GM18498 (cell line): ENCODE results near the gene THRSP.
"Not testable (repeated sequence)": the region's sequence is repeated elsewhere in the genome, so short reads cannot be mapped to it uniquely, and the experiment has no call there.

Experiments
- ATAC-seq: cut with Tn5 transposase; IDR thresholded peaks from one replicate; pipeline ENCODE4 v1.9.1; 2021; ENCODE audit warnings: mild to moderate bottlenecking, moderate library complexity; ENCODE audit not compliant: unreplicated experiment

The THRSP gene

GRCh38 chr11:78063440-78064181, at the start of gene THRSP:
THRSP (plus strand) TSS chr11:78063861; CDS start chr11:78063882, 21 bp downstream.
- ATAC-seq, result no peak

GRCh38 chr11:78014937-78015520, 48.6 kb upstream of the THRSP start:
- ATAC-seq, result not testable (repeated sequence)

GRCh38 chr11:78015878-78016277, 47.8 kb upstream of the THRSP start:
- ATAC-seq, result no peak

- ATAC-seq, result no peak
Observed at GRCh38 chr11:78019808-78020207, 43.9 kb upstream of the THRSP start.

GRCh38 chr11:78020246-78020645, 43.4 kb upstream of the THRSP start:
- ATAC-seq, result no peak

GRCh38 chr11:78021611-78022010, 42.0 kb upstream of the THRSP start:
- no peak for ATAC-seq

- no peak for ATAC-seq
Observed at GRCh38 chr11:78022397-78023396, 41.0 kb upstream of the THRSP start, which contains the start of gene KCTD14. KCTD14 (minus strand) TSS chr11:78023276; CDS start chr11:78023249, 27 bp downstream.

- ATAC-seq, result no peak
Observed at GRCh38 chr11:78023426-78023825, 40.2 kb upstream of the THRSP start.

GRCh38 chr11:78025378-78025777, 38.3 kb upstream of the THRSP start:
- ATAC-seq, result no peak

- ATAC-seq, result no peak
Observed at GRCh38 chr11:78027759-78028158, 35.9 kb upstream of the THRSP start.

- ATAC-seq, result not testable (repeated sequence)
Observed at GRCh38 chr11:78028423-78028822, 35.2 kb upstream of the THRSP start.

- no peak for ATAC-seq
Observed at GRCh38 chr11:78030429-78031325, 33.0 kb upstream of the THRSP start.

GRCh38 chr11:78031629-78032028, 32.0 kb upstream of the THRSP start:
- ATAC-seq, result peak; percentile 77

- peak; percentile 15 for ATAC-seq
Observed at GRCh38 chr11:78032090-78032489, 31.6 kb upstream of the THRSP start.

- ATAC-seq, result no peak
Observed at GRCh38 chr11:78033040-78033439, 30.6 kb upstream of the THRSP start.

- ATAC-seq, result no peak
Observed at GRCh38 chr11:78034623-78035022, 29.0 kb upstream of the THRSP start.

GRCh38 chr11:78036313-78036712, 27.3 kb upstream of the THRSP start:
- no peak for ATAC-seq

- ATAC-seq, result no peak
Observed at GRCh38 chr11:78037056-78037455, 26.6 kb upstream of the THRSP start.

GRCh38 chr11:78037825-78038620, 25.6 kb upstream of the THRSP start:
- ATAC-seq, result no peak
